HEK293 (cell line): ENCODE data around the gene SLU7.

Source experiments
- CTCF ChIA-PET: fragments of 350-600 bp; formaldehyde crosslinking; extraction: SDS; loops from one replicate; lab custom pipeline; 2021; ENCODE audit warnings: antibody characterized with exemption; lab: Yijun Ruan, JAX
- POLR2A ChIA-PET: fragments of 300-600 bp; formaldehyde crosslinking; extraction: SDS; loops from one replicate; lab custom pipeline; 2020; ENCODE audit warnings: antibody characterized with exemption, inconsistent platforms; lab: Yijun Ruan, JAX
- H3K27ac ChIP-seq: fragments of 200-500 bp; sonication (Bioruptor generic); 2 replicates; pipeline ENCODE4 v1.5.1; 2014; ENCODE audit warnings: low read depth, low read length, control low read depth, inconsistent platforms; ENCODE audit errors: extremely low read depth
- H3K36me3 ChIP-seq, 2 experiments: fragments of 200-500 bp in 1 of 2; sonication (Bioruptor generic) in 1 of 2; 1 replicate in 1 of 2; 2 replicates in 1 of 2; pipeline ENCODE4 v1.5.1; 2014 to 2017; ENCODE audit warnings: inconsistent platforms in 2 of 2, low read length in 2 of 2; ENCODE audit not compliant: control insufficient read depth in 2 of 2, insufficient read depth in 1 of 2
- H3K4me1 ChIP-seq: fragments of 200-500 bp; sonication (Bioruptor generic); 2 replicates; pipeline ENCODE4 v1.5.1; 2014; ENCODE audit warnings: mild to moderate bottlenecking, low read length, inconsistent platforms; ENCODE audit not compliant: control insufficient read depth, insufficient read depth
- H3K4me3 ChIP-seq: 2 replicates; pipeline ENCODE4 v1.5.1; 2011; ENCODE audit warnings: low read depth, mild to moderate bottlenecking, control low read depth, low read length, moderate library complexity
- H3K9me3 ChIP-seq: fragments of 200-500 bp; sonication (Bioruptor generic); 2 replicates; pipeline ENCODE4 v1.5.1; 2014; ENCODE audit warnings: low read depth, low read length, inconsistent platforms; ENCODE audit not compliant: control insufficient read depth, insufficient read depth
- CTCF ChIP-seq: fragments of 450-650 bp; formaldehyde crosslinking; IDR thresholded peaks from 2 replicates; pipeline ENCODE4 v1.5.1; 2016; ENCODE audit warnings: missing biosample characterization, missing genetic modification characterization
- KLF8 ChIP-seq: fragments of 450-650 bp; formaldehyde crosslinking; IDR thresholded peaks from 2 replicates; pipeline ENCODE4 v1.5.1; 2016; ENCODE audit warnings: missing biosample characterization, missing genetic modification characterization
- PBX3 ChIP-seq: sonication (generic); formaldehyde crosslinking; IDR thresholded peaks from 2 replicates; pipeline ENCODE4 v1.8.1; 2022; ENCODE audit warnings: mild to moderate bottlenecking, moderate library complexity, missing genetic modification reagents
- SP3 ChIP-seq: fragments of 450-650 bp; formaldehyde crosslinking; IDR thresholded peaks from 2 replicates; pipeline ENCODE4 v1.5.1; 2016; ENCODE audit warnings: missing biosample characterization, missing genetic modification characterization
- ZNF114 ChIP-seq: fragments of 450-650 bp; formaldehyde crosslinking; IDR thresholded peaks from 2 replicates; pipeline ENCODE4 v1.5.0; 2017; ENCODE audit warnings: missing biosample characterization, missing genetic modification characterization
- ZNF132 ChIP-seq: fragments of 450-650 bp; formaldehyde crosslinking; IDR thresholded peaks from 2 replicates; pipeline ENCODE4 v1.5.1; 2017; ENCODE audit warnings: missing biosample characterization, missing genetic modification characterization, borderline replicate concordance
- ZNF148 ChIP-seq: fragments of 450-650 bp; formaldehyde crosslinking; IDR thresholded peaks from 2 replicates; pipeline ENCODE4 v1.5.0; 2017; ENCODE audit warnings: missing biosample characterization, missing genetic modification characterization, borderline replicate concordance
- ZNF623 ChIP-seq: fragments of 450-650 bp; formaldehyde crosslinking; IDR thresholded peaks from 2 replicates; pipeline ENCODE4 v1.5.1; 2016; ENCODE audit warnings: missing biosample characterization, missing genetic modification characterization
- ZNF692 ChIP-seq: fragments of 450-650 bp; formaldehyde crosslinking; IDR thresholded peaks from 2 replicates; pipeline ENCODE4 v1.5.1; 2016; ENCODE audit warnings: missing biosample characterization, missing genetic modification characterization
- ZXDB ChIP-seq: fragments of 450-650 bp; formaldehyde crosslinking; IDR thresholded peaks from 2 replicates; pipeline ENCODE4 v1.5.1; 2016; ENCODE audit warnings: missing biosample characterization, missing genetic modification characterization
- TF ChIP-seq, protein P1 (sequence below): fragments of 450-650 bp; formaldehyde crosslinking; IDR thresholded peaks from 2 replicates; pipeline ENCODE4 v1.5.1; 2016; ENCODE audit warnings: missing biosample characterization, missing genetic modification characterization, borderline replicate concordance

Gene SLU7

DNA sequence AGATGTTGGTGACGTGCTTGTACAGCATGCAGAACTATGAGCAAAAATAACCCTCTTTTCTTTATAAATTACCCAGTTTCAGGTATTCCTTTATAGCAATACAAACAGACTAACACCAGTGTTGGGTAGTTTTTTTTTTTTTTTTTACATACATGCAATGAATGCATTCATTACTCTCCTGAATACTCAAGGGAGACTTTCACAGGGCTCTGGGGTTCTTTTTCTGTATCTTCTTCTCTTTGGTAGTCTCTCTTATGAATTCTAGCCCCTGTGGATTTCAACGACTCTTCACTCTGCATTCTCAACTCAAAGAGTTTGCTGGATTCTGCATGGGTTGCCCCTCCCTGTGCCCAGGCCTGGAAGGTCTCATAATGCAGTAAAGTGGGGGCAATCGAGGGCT is 30.6 kb upstream of the SLU7 start:
- Histone ChIP-seq H3K4me1 (no peaks in the 10 kb centered on the region), H3K27ac (no peak overlapping the region), H3K4me3 (no peak overlapping the region)
- CTCF ChIA-PET, result interaction anchor here (1.9 kb wide), 1 partner anchor 10 kb away, joined by 10 read pairs; no protein-coding TSS in a partner anchor
- TF ChIP-seq CTCF (tag by site-specific recombination) (no peak), KLF8 (tag by site-specific recombination) (no peak), ZNF692 (no peak), ZNF623 (tag by site-specific recombination) (no peak), ZXDB (tag by site-specific recombination) (no peak)
- TF ChIP-seq, protein P1, sequence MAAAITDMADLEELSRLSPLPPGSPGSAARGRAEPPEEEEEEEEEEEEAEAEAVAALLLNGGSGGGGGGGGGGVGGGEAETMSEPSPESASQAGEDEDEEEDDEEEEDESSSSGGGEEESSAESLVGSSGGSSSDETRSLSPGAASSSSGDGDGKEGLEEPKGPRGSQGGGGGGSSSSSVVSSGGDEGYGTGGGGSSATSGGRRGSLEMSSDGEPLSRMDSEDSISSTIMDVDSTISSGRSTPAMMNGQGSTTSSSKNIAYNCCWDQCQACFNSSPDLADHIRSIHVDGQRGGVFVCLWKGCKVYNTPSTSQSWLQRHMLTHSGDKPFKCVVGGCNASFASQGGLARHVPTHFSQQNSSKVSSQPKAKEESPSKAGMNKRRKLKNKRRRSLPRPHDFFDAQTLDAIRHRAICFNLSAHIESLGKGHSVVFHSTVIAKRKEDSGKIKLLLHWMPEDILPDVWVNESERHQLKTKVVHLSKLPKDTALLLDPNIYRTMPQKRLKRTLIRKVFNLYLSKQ, result no peak
- TF ChIP-seq, all 188 proteins: peak for 0
- Histone ChIP-seq H3K36me3 (no peaks in the 10 kb centered on the region), H3K9me3 (no peaks in the 10 kb centered on the region)
- POLR2A ChIA-PET, result no interaction called here

DNA sequence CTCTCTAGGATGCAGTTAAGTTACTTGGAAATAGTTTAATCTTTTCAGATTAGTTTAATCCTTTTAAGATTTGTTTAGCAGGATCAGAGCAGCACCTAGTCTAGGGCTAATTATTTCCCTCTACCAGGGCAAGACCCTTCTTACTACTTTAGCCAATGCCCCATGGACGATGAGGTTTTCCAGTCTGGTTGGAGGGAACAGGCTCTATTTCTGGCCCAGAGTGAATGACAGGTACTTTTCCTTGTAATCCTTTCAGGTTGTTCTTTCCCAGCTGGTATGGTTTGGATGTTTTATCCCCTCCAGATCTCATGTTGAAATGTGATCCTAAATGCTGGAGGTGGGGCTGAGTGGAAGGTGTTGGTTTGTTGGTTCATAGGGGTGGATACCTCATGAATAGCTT is 30.0 kb upstream of the SLU7 start:
- POLR2A ChIA-PET, result no interaction called here

More for the DNA sequence above, 30.0 kb upstream of the SLU7 start:
- H3K27ac ChIP-seq, result no peak overlapping the region
- no peak for TF ChIP-seq PBX3 (CRISPR knock-in tag)
- TF ChIP-seq ZNF114 (tag by site-specific recombination), result no peak
- no peak for TF ChIP-seq ZNF132 (tag by site-specific recombination)
- no peak for TF ChIP-seq SP3
- no peak for TF ChIP-seq ZNF148 (tag by site-specific recombination)
- no peaks in the 10 kb centered on the region for H3K36me3 ChIP-seq
- no peaks in the 10 kb centered on the region for H3K9me3 ChIP-seq
- no peak overlapping the region for H3K4me3 ChIP-seq
- CTCF ChIA-PET, result interaction anchor here (0.7 to 1.9 kb wide), 3 partner anchors 10 to 758 kb away, joined by 3 to 10 read pairs (median 3); no protein-coding TSS in a partner anchor
- no peaks in the 10 kb centered on the region for H3K4me1 ChIP-seq
